HL-60 (cell line): Measurements from ENCODE around the gene TGM4.

ENCODE experiments used
- DNase-seq, 2 experiments: peaks; one replicate each; pipeline ENCODE4 v3.0.0-alpha.2; 2010 to 2020; ENCODE audit warnings: low read depth in 1 of 2, low spot score in 1 of 2
- H3K27ac ChIP-seq: fragments of 250-450 bp; sonication (Bioruptor Pico); replicated peaks from 2 replicates; pipeline ENCODE4 v1.5.1; 2020; ENCODE audit warnings: mild to moderate bottlenecking, moderate library complexity
- H3K27me3 ChIP-seq: fragments of 250-450 bp; sonication (Bioruptor Pico); 2 replicates; pipeline ENCODE4 v1.5.1; 2021; ENCODE audit warnings: mild to moderate bottlenecking, moderate library complexity; ENCODE audit not compliant: insufficient read depth, poor library complexity, severe bottlenecking
- H3K4me3 ChIP-seq: replicated peaks from 2 replicates; pipeline ENCODE4 v1.5.1; 2011; ENCODE audit warnings: mild to moderate bottlenecking, control low read depth, low read length; ENCODE audit not compliant: insufficient read depth
- GABPA ChIP-seq: IDR thresholded peaks from 2 replicates; pipeline ENCODE4 v1.6.1; 2012; ENCODE audit warnings: low read depth
- POLR2AphosphoS5 ChIP-seq: IDR thresholded peaks from 2 replicates; pipeline ENCODE4 v1.6.1; 2012; ENCODE audit warnings: low read depth
- REST ChIP-seq: IDR thresholded peaks from 2 replicates; pipeline ENCODE4 v1.6.1; 2012; ENCODE audit warnings: low read depth; ENCODE audit not compliant: insufficient replicate concordance
- SPI1 ChIP-seq: IDR thresholded peaks from 2 replicates; pipeline ENCODE4 v1.6.1; 2012; ENCODE audit warnings: low read depth, mild to moderate bottlenecking, borderline replicate concordance
- TF ChIP-seq, protein P1 (sequence below): IDR thresholded peaks from one replicate; pipeline ENCODE4 v1.5.1; 2011; ENCODE audit warnings: low read length, control low read depth, inconsistent platforms; ENCODE audit not compliant: insufficient read depth

The TGM4 gene

DNA sequence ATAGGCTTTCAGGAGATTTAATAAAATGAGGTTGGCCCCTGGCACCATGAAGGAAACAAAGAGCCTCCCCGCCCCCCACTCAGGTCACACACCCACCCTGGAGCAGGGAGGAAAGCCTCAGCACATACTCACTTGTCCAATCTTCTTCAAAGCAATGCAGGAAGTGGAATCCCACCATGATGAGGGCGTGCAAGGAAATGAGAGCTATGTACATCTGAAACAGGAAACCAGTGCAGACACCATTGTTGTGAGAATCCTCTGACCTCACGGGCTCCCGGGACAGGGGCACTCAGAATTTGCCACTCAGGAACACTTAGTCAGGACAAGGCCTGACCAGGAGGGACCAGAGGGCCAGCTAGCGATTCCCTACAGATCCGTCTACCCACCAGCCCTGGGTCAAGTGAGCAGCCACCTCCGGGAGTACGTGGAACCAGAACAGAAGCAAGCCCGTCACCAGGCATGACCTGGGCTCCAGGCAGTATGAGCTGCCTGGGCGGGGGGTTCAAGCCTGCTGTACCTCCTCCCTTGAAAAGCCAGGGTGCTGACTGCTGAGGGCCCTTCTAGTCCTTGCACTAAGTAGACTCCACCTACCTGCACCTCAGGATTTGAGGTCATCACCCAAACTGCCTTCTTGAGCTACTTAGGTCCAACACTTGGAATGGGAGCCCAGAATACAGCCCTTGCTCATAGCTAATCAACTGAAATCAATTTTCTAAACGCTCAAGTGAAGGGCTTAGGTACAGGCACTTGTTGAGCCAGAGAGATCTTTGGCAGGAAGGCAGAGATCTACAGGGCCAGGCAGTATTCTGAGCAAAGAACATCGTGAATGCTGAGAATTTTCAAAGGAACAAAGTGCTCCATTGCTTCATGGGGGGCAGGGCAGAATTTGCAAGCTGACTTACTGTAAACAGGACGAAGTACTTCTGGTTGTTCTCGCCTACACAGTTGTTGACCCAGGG, 58.9 kb downstream of the TGM4 start:
- no peak overlapping the region for H3K27ac ChIP-seq
- TF ChIP-seq SPI1 = no peak
- no peak for TF ChIP-seq GABPA
- TF ChIP-seq, protein P1, sequence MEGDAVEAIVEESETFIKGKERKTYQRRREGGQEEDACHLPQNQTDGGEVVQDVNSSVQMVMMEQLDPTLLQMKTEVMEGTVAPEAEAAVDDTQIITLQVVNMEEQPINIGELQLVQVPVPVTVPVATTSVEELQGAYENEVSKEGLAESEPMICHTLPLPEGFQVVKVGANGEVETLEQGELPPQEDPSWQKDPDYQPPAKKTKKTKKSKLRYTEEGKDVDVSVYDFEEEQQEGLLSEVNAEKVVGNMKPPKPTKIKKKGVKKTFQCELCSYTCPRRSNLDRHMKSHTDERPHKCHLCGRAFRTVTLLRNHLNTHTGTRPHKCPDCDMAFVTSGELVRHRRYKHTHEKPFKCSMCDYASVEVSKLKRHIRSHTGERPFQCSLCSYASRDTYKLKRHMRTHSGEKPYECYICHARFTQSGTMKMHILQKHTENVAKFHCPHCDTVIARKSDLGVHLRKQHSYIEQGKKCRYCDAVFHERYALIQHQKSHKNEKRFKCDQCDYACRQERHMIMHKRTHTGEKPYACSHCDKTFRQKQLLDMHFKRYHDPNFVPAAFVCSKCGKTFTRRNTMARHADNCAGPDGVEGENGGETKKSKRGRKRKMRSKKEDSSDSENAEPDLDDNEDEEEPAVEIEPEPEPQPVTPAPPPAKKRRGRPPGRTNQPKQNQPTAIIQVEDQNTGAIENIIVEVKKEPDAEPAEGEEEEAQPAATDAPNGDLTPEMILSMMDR = no peak
- no peak for TF ChIP-seq POLR2AphosphoS5
- no peak for TF ChIP-seq REST
- no peaks in the 10 kb centered on the region for H3K27me3 ChIP-seq
- DNase-seq = no peak
- H3K4me3 ChIP-seq = no peak overlapping the region

GRCh38 chr3:44939581-44940036, 65.2 kb downstream of the TGM4 start:
- DNase-seq = no peak
- Histone ChIP-seq H3K27ac (no peak overlapping the region), H3K4me3 (no peak overlapping the region), H3K27me3 (no peaks in the 10 kb centered on the region)
- TF ChIP-seq SPI1 (no peak), REST (no peak), GABPA (no peak), POLR2AphosphoS5 (no peak)
- TF ChIP-seq, protein P1 = no peak

DNA sequence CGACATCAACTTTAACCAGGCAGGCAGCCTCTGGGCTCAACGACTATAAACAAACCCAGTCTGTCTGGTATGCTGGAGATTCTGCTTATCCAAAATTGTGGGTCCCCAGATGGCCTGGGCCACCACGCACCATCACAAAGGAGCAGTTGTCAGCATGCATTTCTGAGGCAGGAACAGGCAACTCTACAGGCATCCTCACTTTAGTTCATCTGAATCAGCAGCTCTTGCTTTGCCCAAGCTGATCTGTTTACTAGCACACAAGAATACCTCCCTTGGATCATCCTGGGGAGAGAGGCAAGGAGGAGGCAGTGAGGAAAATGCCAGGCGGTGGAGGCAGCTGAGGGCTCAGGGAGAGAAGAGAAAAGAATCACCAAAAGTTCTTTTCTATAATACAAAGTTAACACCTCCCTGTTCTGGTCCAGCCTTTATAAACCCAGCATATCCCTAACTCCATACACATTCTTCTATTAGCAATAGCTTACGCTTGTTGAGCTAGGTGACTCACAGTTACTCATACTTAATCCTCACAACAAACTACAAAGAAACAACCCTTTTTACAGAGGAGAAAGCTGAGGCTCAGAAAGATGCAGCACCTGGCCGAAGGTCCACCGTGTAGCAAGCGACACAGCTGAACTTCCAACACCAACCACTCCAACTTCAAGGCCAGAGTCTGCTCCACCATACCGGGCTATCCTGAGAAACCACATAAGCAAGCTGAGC, 68.0 kb downstream of the TGM4 start:
- Histone ChIP-seq H3K27ac (no peak overlapping the region), H3K27me3 (no peaks in the 10 kb centered on the region), H3K4me3 (no peak overlapping the region)
- DNase-seq = no peak
- no peak for TF ChIP-seq POLR2AphosphoS5
- no peak for TF ChIP-seq REST
- TF ChIP-seq GABPA = no peak
- TF ChIP-seq SPI1 = no peak
- TF ChIP-seq, protein P1 = no peak
